Panc1 (cell line): ENCODE results near the gene PIGL. TPM values are rescaled to one million over a fixed set of nuclear protein-coding genes. Genes with fewer than 3 reads are reported as not detected.
A peak's percentile ranks its signal among the peaks of the same experiment; 100 is the strongest.

Experiments
- ATAC-seq: fragments of 200-7000 bp; cut with Tn5 transposase; 2 replicates; pipeline ENCODE4 v1.9.1; 2020; ENCODE audit warnings: mild to moderate bottlenecking, moderate library complexity
- BruUV-seq: library from RNA; stranded (reverse); fragments of 400-500 nt; replicated peaks from 2 replicates; lab custom pipeline; 2021; lab: Mats Ljungman, UMichigan
- CTCF ChIA-PET: fragments of 300-600 bp; sonication (Branson Sonifier 250); formaldehyde crosslinking; loops from one replicate; lab custom pipeline; 2022; ENCODE audit warnings: antibody characterized with exemption; lab: Charles Lee
- POLR2A ChIA-PET: fragments of 300-600 bp; sonication (Branson Sonifier 250); formaldehyde crosslinking; loops from one replicate; lab custom pipeline; 2022; ENCODE audit warnings: antibody characterized with exemption; lab: Charles Lee
- DNase-seq: peaks from one replicate; pipeline ENCODE4 v3.0.0-alpha.2; 2010; ENCODE audit warnings: low read depth, low spot score
- H3K27ac ChIP-seq: 2 replicates; pipeline ENCODE4 v1.5.1; 2011; ENCODE audit warnings: mild to moderate bottlenecking, low read length, inconsistent platforms
- H3K27me3 ChIP-seq: fragments of 200-500 bp; sonication (Bioruptor generic); 2 replicates; pipeline ENCODE4 v1.6.0; 2014; ENCODE audit warnings: low read length, inconsistent platforms; ENCODE audit not compliant: control insufficient read depth, insufficient read depth
- H3K36me3 ChIP-seq: fragments of 200-500 bp; sonication (Bioruptor generic); 2 replicates; pipeline ENCODE4 v1.5.1; 2014; ENCODE audit warnings: inconsistent platforms, mild to moderate bottlenecking, low read length, moderate library complexity; ENCODE audit not compliant: control insufficient read depth, insufficient read depth
- H3K4me1 ChIP-seq: 2 replicates; pipeline ENCODE4 v1.5.1; 2011; ENCODE audit warnings: inconsistent platforms, mild to moderate bottlenecking, low read length, moderate library complexity; ENCODE audit not compliant: control insufficient read depth, insufficient read depth
- H3K4me3 ChIP-seq, 2 experiments: 2 replicates each; pipeline ENCODE4 v1.5.1; 2011 to 2012; ENCODE audit warnings: low read depth in 2 of 2, low read length in 2 of 2, mild to moderate bottlenecking in 2 of 2, inconsistent platforms in 1 of 2, moderate library complexity in 1 of 2
- H3K9me3 ChIP-seq: fragments of 200-500 bp; sonication (Bioruptor generic); 2 replicates; pipeline ENCODE4 v1.5.1; 2014; ENCODE audit warnings: low read depth, mild to moderate bottlenecking, inconsistent platforms, low read length, moderate library complexity; ENCODE audit not compliant: control insufficient read depth, insufficient read depth
- POLR2AphosphoS5 ChIP-seq: IDR thresholded peaks from 2 replicates; pipeline ENCODE4 v1.6.1; 2012; ENCODE audit warnings: mild to moderate bottlenecking, low read depth, low read length, moderate library complexity
- SIN3A ChIP-seq: IDR thresholded peaks from 2 replicates; pipeline ENCODE4 v1.6.1; 2012; ENCODE audit warnings: low read depth, mild to moderate bottlenecking, low read length, moderate library complexity, borderline replicate concordance; ENCODE audit not compliant: insufficient read depth
- TCF7L2 ChIP-seq: IDR thresholded peaks from 2 replicates; pipeline ENCODE4 v1.6.1; 2011; ENCODE audit warnings: mild to moderate bottlenecking, low read depth, low read length, inconsistent platforms
- in situ Hi-C: cut with HindIII; loops from 2 replicates; pipeline ENCODE4 v1.10.0; 2016; ENCODE audit warnings: low sequenced_read_pairs, low pct_unique_long_range_greater_than_20kb
- intact Hi-C: fragments of 100-400 bp; cut with micrococcal nuclease; formaldehyde crosslinking; loops from one replicate; pipeline ENCODE4 v1.10.0; 2022; ENCODE audit not compliant: unreplicated experiment
- total RNA-seq: library from RNA; stranded (reverse); gene quantifications from one replicate; pipeline ENCODE4 v1.2.1, GENCODE V29; 2021; ENCODE audit not compliant: unreplicated experiment
- TF ChIP-seq, protein P1 (sequence below), 2 experiments: IDR thresholded peaks; 2 replicates each; pipeline ENCODE4 v1.6.1; 2011 to 2012; ENCODE audit warnings: low read depth in 2 of 2, control low read depth in 1 of 2, low read length in 1 of 2, mild to moderate bottlenecking in 1 of 2, moderate library complexity in 1 of 2; ENCODE audit not compliant: insufficient read depth in 1 of 2
- TF ChIP-seq, protein P2 (sequence below): fragments of 450-650 bp; IDR thresholded peaks from 2 replicates; pipeline ENCODE4 v1.5.1; 2017; ENCODE audit warnings: mild to moderate bottlenecking

The PIGL gene
- total RNA-seq, 1 experiment from 2014 or later: 14.8 TPM

DNA sequence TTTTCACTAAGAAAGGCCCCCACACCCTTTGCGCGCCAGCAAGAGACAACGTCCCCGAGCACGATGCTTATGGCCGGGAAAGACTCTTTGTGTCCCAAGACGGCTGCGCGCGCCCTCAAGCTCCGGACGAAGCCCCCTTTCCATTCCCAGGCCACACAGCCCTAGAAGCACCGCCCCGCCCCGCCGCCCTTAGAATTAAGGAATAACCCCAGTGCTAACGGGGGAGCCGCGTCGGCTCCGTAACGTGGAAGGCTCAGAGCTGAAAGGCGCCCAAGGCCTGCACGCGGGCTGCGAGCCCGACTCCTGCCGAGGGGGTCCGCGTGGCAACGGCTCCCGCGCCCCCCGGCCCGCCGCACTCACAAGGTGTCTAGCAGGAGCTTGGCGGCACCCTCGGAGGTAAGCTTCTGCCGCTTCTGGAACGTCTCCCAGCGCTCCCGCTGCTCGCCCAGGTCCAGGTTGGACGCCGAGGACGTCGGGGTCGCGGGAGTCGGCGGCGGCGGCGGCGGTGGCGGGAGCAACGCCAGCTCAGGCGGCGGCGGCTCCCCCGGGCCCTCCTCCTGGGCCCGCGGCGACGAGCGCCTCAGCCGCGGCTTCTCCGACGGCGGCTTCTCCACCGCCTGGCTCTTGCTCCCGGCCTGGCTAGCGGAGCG, 135.8 kb downstream of the PIGL start:
- H3K27me3 ChIP-seq: no peaks in the 10 kb centered on the region
- no TSS peak for BruUV-seq
- ChIA-PET POLR2A (interaction anchor here (0.7 kb wide), 1 partner anchor 10 kb away, joined by 4 read pairs; no protein-coding TSS in a partner anchor), CTCF (interaction anchor here (0.5 to 0.7 kb wide), 2 partner anchors 132 to 143 kb away, joined by 4 to 5 read pairs; no protein-coding TSS in a partner anchor)
- ATAC-seq: peak; percentile 80
- no peak for TF ChIP-seq POLR2AphosphoS5
- TF ChIP-seq, protein P1, sequence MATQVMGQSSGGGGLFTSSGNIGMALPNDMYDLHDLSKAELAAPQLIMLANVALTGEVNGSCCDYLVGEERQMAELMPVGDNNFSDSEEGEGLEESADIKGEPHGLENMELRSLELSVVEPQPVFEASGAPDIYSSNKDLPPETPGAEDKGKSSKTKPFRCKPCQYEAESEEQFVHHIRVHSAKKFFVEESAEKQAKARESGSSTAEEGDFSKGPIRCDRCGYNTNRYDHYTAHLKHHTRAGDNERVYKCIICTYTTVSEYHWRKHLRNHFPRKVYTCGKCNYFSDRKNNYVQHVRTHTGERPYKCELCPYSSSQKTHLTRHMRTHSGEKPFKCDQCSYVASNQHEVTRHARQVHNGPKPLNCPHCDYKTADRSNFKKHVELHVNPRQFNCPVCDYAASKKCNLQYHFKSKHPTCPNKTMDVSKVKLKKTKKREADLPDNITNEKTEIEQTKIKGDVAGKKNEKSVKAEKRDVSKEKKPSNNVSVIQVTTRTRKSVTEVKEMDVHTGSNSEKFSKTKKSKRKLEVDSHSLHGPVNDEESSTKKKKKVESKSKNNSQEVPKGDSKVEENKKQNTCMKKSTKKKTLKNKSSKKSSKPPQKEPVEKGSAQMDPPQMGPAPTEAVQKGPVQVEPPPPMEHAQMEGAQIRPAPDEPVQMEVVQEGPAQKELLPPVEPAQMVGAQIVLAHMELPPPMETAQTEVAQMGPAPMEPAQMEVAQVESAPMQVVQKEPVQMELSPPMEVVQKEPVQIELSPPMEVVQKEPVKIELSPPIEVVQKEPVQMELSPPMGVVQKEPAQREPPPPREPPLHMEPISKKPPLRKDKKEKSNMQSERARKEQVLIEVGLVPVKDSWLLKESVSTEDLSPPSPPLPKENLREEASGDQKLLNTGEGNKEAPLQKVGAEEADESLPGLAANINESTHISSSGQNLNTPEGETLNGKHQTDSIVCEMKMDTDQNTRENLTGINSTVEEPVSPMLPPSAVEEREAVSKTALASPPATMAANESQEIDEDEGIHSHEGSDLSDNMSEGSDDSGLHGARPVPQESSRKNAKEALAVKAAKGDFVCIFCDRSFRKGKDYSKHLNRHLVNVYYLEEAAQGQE (IDR thresholded peaks at IDR 0.05; ENCODE audit: insufficient read depth in 1 of 2, low read depth in 2 of 2, low read length in 1 of 2): no peak
- TF ChIP-seq, protein P2, sequence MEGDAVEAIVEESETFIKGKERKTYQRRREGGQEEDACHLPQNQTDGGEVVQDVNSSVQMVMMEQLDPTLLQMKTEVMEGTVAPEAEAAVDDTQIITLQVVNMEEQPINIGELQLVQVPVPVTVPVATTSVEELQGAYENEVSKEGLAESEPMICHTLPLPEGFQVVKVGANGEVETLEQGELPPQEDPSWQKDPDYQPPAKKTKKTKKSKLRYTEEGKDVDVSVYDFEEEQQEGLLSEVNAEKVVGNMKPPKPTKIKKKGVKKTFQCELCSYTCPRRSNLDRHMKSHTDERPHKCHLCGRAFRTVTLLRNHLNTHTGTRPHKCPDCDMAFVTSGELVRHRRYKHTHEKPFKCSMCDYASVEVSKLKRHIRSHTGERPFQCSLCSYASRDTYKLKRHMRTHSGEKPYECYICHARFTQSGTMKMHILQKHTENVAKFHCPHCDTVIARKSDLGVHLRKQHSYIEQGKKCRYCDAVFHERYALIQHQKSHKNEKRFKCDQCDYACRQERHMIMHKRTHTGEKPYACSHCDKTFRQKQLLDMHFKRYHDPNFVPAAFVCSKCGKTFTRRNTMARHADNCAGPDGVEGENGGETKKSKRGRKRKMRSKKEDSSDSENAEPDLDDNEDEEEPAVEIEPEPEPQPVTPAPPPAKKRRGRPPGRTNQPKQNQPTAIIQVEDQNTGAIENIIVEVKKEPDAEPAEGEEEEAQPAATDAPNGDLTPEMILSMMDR: no peak
- no peak for TF ChIP-seq SIN3A
- TF ChIP-seq TCF7L2: no peak
- H3K4me3 ChIP-seq: peak overlapping the region; percentile 73 to 77
- H3K27ac ChIP-seq: peak overlapping the region; percentile 84
- intact Hi-C loops (no loop called here), in situ Hi-C loops (no loop called here)
- no peak for DNase-seq
- peaks cover 3% of the 10 kb centered on the region for H3K36me3 ChIP-seq
- H3K4me1 ChIP-seq: peaks cover 6% of the 10 kb centered on the region; the same call in 1 of the 2 replicates
- H3K9me3 ChIP-seq: no peaks in the 10 kb centered on the region

DNA sequence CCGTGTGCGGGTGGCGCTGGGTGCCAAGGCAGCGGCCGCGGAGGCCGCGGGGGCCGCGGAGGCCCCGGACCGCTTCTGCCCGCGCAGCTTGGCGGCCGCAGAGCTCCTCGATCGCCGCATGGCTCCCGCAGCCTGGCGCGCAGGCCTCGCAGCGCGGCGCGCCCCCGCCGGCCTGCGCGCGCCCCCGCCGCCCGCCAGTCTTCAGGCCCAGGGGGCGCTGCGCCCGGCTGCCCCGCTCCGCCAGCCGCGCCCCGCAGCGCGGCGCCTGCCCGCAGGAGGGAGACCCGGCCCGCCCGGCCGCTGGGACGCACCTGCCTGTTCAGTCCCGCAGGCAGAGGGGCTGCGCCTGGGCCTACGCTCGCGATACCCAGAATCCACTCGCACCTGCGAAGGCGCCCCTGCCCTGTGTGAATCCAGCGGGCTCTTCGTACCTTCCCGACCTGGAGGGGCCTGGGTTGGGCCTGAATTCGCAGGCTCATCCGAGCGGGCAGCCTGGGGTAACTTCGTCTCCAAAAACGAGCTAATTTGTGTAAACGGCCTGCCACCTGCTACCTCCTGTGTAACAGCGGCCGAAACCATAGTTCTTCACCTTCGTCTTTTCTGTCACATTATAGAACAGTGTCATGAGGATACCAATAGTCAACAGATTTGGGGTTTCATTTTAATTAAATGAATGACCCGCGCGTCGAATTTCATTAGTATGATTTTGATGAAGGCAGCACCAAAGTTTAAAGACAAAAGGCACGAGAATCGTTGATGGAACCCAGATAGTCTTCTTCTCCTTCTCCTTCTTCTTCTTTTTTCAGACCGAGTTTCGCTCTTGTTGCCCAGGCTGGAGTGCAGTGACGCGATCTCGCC, 136.5 kb downstream of the PIGL start, which contains the start of gene CENPV:
Gene CENPV (minus strand): TSS at position 153 of the 858 bp plus-strand sequence. CDS start 33 bp downstream, at position 120.
- ChIA-PET CTCF (interaction anchor here (0.5 to 0.7 kb wide), 3 partner anchors 34 to 143 kb away, joined by 4 to 5 read pairs (median 5); no protein-coding TSS in a partner anchor), POLR2A (interaction anchor here (0.7 kb wide), 1 partner anchor 11 kb away, joined by 4 read pairs; no protein-coding TSS in a partner anchor)
- peak within 1 kb of the TSS; percentile 73 to 77 for H3K4me3 ChIP-seq
- H3K4me1 ChIP-seq: peaks cover 6% of the 10 kb centered on the region; the same call in 1 of the 2 replicates
- intact Hi-C loops (no loop called here), in situ Hi-C loops (no loop called here)
- BruUV-seq: no TSS peak
- H3K27me3 ChIP-seq: no peaks in the 10 kb centered on the region
- ATAC-seq (peak; percentile 89), DNase-seq (no peak)
- TF ChIP-seq, protein P1 (IDR thresholded peaks at IDR 0.05; ENCODE audit: insufficient read depth in 1 of 2, low read depth in 2 of 2, low read length in 1 of 2): no peak
- TF ChIP-seq, protein P2: peak; percentile 81; the same call in 1 of the 2 replicates
- TF ChIP-seq SIN3A (peak; percentile 28; the same call in 1 of the 2 replicates), TCF7L2 (no peak), POLR2AphosphoS5 (no peak)
- peaks cover 2% of the 10 kb centered on the region; the same call in 1 of the 2 replicates for H3K36me3 ChIP-seq
- peak within 1 kb of the TSS; percentile 84 for H3K27ac ChIP-seq
- no peaks in the 10 kb centered on the region for H3K9me3 ChIP-seq
